Suppressor macrophage (primary cell): ENCODE measurements around the gene MUSTN1.
A peak's percentile ranks its signal among the peaks of the same experiment; 100 is the strongest.

Experiments used
- DNase-seq, 4 experiments: peaks; one replicate each; pipeline ENCODE4 v3.0.0-alpha.2; 2020 to 2022

MUSTN1 gene

GRCh38 chr3:52831500-52832301 lies 3.1 kb downstream of the MUSTN1 start:
- peak; percentile 62 to 66 (median 64) for DNase-seq

- DNase-seq = no peak
Measured at GRCh38 chr3:52830535-52831258, 4.1 kb downstream of the MUSTN1 start, which contains the start of gene ITIH4. Gene ITIH4, minus strand, starts transcription at chr3:52830672. Its CDS starts 30 bp downstream, at chr3:52830642.

DNA sequence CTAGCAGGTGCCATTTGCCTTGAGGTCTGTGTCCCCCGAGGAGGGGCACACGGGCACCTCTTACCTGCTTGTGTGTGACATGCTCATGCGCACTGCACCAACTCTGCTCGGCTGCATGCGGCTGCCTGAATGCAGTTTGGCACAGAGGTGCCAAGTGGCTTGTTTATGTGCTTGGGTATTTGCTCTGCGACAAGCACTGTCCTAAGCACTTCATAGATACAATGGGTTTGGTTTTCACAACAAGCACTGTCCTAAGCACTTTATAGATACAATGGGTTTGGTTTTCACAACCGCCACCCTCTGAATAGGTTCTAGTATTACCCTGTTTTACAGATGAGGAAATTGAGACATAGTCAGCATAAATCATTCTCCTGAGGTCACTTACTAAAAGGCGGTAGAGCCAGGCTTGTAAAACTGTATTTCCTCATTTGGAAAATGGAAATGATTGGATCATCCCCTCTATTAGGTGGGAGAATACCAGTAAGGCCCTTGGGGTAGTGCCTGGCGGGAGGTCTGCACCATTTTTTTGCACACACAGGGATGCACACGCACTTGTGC lies 4.8 kb downstream of the MUSTN1 start:
- peak in 2 of 4 experiments; percentile 31 to 42 for DNase-seq

DNA sequence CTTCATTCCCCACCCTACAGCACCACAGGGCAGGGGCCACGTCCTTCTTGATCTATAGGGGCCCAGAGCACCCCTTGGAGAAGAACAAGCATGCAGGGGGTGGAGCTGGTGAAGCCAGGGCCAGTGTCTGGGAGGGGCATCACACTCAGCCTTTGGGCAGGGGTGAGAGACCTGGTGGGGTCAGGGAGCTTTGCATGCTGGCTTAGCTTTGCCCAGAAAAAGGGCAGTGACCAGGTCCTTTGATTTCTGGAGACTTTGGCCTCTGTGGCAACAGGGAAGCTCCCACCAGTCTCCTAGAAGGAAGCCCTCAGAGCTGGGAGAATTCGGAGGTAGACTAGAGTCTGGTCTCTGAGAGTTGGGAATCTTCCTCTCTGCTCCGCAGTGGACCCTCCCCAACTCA lies 5.3 kb downstream of the MUSTN1 start:
- no peak for DNase-seq

DNA sequence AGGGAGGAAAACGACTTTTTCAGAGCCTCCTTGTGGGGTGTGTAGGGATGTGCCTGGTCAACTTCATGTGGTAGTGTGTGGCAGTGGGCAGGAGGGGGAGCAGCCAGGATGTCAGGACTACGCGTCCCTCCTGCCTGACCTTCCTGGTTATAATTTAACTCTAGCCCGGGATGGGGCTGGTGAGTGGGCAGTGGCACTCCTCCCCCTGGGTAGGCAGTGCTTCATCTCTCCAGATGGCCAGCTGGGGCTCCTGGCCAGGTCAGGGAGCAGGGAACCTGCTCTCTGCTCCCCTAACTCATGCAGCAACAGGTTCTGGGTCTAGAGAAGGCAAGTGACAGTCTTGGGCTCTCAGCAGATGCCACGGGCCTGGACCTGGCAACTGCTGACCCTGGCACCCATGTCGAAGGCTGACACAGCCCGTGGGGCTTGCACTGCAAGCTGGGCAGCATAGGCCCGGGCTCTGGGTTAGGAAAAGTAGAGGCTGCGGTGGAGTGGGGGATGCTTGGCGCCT lies 6.9 kb downstream of the MUSTN1 start:
- DNase-seq = no peak

DNA sequence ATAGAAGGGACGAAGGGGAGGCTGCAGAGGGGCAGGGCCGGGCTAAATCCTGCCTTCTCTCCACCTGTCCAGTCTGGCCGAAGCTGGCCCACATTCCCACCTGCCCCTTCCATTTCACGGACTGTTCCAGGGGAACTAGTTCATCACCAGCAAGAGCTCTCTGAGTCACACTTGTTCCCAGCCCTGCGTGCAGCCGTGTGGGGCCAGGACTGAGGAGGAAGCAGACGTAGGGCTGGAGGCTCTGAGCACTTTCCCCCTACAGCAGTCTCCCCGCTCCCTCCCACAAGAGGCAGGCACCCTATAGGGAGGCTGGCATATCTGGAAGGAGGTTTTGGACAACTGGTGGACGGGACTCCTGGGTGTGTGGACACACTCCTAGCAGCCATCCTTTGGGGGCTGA lies 7.4 kb downstream of the MUSTN1 start:
- peak; percentile 37 to 69 (median 52) for DNase-seq

- DNase-seq = no peak
Measured at GRCh38 chr3:52824037-52824436, 10.8 kb downstream of the MUSTN1 start.

GRCh38 chr3:52822363-52822762 lies 12.5 kb downstream of the MUSTN1 start:
- DNase-seq = no peak

- peak in 3 of 4 experiments; percentile 29 to 53 (median 37) for DNase-seq
Measured at GRCh38 chr3:52820736-52821135, 14.1 kb downstream of the MUSTN1 start.

GRCh38 chr3:52819936-52820335 lies 14.9 kb downstream of the MUSTN1 start:
- no peak for DNase-seq

- DNase-seq = no peak
Measured at GRCh38 chr3:52817860-52818259, 17.0 kb downstream of the MUSTN1 start.

DNA sequence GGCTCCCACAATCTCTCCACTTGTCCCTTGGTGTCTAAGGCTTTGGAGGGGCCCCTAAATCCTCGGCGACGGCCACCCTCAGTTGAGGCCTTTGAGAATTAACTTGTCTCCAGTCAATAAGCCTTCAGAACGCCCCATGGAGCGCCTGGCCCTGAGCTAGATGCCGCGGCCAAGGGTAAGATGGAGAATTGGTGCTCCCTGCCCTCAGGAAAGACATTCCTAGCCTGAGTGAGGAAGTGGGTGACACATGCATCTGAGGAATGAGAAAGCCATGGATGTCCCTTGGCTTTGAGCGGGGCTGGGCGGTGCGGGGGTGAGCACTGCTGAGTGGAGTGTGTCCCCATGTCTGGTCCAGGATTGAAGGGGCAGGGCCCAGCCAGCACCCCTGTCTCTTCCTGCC lies 17.6 kb downstream of the MUSTN1 start:
- no peak for DNase-seq

GRCh38 chr3:52816654-52817053 lies 18.2 kb downstream of the MUSTN1 start:
- DNase-seq = no peak

GRCh38 chr3:52816199-52816598 lies 18.6 kb downstream of the MUSTN1 start:
- DNase-seq = no peak

- DNase-seq = no peak
Measured at GRCh38 chr3:52813810-52814209, 21.0 kb downstream of the MUSTN1 start.

GRCh38 chr3:52811452-52812011 lies 23.3 kb downstream of the MUSTN1 start:
- no peak for DNase-seq

DNA sequence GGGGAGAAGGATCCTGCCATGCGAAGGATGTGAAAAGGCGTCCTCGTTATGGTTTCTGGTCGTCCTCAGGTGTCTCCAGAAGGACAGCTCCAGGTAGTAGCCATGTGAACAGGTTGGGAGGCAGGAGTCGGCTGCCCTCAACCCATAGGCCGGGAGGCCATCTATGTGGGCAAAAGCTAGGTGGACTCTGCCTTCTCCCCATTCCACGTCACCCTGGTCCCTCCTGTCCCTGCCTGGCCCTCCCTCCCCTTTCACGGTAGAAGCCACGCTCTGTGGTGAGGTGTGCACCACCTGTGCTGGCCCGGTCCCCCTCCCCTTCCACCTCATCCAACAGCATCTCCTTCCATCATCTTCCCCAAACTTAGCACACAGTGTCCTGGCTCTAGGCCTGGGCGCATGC lies 23.9 kb downstream of the MUSTN1 start:
- no peak for DNase-seq

DNA sequence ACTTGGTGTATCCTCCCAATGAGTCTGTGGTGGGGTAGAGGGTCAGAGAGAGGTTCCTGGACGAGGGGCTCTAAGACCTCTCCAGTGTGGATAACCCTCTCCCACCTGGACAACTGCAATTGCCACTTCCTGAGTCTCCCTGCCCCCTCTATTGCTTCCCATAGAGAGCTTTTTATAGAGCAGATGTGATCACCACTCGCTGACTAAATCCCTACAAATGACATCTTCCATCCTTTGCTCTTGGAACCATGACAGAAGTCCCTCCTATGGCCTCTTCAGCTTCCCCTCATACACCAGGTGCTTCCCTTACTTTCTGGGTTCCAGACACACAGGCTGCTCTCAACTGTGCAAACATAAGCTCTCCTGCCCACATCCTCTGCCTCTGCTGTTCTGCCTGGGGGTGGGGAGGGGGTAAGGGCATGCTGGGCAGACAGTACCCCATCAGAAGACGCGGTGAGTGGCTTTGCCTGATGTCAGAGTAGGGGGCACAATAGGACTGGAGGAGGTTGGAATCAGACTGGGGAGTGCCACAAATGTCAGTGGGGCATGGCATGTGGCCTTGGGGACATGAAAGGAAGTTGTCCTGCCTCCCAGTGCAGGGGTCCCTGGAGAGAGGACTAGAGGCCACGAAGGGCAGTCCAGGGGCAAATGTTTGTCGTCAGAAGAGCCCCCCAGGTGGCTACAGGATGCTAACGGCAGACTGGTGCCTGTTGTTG lies 25.0 kb downstream of the MUSTN1 start:
- DNase-seq = no peak

DNA sequence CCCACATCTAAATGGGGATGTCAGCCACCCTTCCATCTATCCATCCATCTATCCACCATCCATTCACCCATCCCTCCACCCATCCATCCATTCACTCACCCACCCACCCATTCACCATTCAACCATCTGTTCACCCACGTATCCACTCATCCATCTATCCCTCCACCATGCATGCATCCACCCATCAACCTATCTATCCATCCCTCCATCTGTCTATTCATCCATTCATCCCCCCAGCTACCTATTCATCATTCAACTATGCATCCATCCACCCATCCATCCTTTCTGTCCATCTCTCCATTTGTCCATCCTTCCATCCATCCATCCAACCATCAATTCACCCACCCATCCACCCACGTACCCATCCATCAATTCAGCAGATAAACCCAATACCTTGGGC lies 25.7 kb downstream of the MUSTN1 start:
- DNase-seq = no peak

DNA sequence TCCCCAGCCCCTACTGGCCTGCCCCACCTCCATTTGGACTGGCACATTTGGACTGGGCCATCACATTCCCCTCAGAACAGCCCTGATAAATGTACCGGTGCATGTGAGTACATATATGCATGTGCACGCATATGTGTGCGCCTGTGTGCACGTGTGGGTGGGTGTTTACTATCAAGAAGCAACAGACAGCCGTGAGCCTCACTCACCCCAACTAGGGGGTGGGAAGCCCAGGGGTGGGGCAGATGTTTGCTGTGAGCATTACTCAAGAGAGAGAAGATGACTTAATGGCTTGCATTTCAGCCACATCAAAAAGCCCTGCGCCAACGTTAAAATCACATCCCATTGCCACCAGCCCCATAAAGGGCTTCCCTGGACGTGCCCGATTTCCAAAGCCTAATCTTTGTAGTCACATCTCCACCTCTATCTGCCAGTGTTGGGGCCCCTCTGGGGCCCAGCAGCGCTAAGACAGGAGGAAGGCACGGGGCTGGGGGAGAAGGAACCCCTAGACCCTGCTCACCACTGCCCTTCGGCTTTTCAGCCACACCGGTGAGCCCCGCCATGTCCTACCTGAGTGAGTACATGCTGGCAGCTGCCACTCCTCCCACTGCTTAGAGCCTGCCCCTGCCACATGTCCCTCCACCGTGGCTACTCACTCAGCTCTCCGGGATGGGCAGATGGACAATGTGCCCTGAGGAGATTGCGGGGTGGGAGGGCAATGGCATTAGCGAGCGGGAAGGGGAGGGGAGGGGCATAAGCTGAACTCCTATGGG lies 29.4 kb downstream of the MUSTN1 start:
- DNase-seq = no peak

DNA sequence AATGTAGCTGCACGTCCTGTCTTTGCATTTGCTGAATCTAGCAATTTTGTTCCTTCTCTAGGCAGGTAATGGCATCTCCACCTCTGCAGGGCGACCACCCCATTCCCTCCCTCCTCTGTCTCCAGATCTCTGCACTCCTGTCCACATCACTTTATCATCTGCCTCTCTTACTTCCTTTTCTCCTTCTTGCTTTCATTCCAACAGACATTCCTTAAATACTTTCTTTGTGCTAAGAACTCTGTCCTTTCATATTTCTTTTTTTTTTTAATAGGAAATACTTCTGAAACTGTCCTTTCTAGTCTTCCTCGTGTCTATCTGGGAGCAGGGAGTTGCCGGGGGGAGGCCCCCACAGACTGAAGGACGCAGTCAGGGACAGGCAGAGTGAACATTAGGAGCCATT lies 33.0 kb downstream of the MUSTN1 start:
- DNase-seq = no peak

- DNase-seq = no peak
Measured at GRCh38 chr3:52800079-52800478, 34.7 kb downstream of the MUSTN1 start.
